ENCODE data around the gene OTOF. TPM values are rescaled to one million over a fixed set of nuclear protein-coding genes. Genes with fewer than 3 reads are reported as not detected.

OTOF gene
- total and polyA plus RNA-seq, 12 donors, result 0.03 to 0.25 (median 0.08) TPM; not detected in 8

GRCh38 chr2:26482211-26483026 is 4.5 kb upstream of the OTOF start:
- H3K27me3 ChIP-seq, result no peaks in the 10 kb centered on the region
- TF ChIP-seq CTCF (IDR thresholded peaks at IDR 0.05), result no peak
- H3K4me3 ChIP-seq, result no peak overlapping the region
- intact Hi-C loops (cut with DNase I), result no loop called here
- peaks cover 3 to 25% (median 14%) of the 10 kb centered on the region in 9 donors for H3K4me1 ChIP-seq
- DNase-seq (no peak), ATAC-seq (no peak)
- WGBS, 2 donors, result 86 to 87% methylated on average over 30 of the region's 30 CpGs
- H3K27ac ChIP-seq, result no peak overlapping the region
- no peaks in the 10 kb centered on the region for H3K9me3 ChIP-seq
- no peaks in the 10 kb centered on the region for H3K36me3 ChIP-seq

DNA sequence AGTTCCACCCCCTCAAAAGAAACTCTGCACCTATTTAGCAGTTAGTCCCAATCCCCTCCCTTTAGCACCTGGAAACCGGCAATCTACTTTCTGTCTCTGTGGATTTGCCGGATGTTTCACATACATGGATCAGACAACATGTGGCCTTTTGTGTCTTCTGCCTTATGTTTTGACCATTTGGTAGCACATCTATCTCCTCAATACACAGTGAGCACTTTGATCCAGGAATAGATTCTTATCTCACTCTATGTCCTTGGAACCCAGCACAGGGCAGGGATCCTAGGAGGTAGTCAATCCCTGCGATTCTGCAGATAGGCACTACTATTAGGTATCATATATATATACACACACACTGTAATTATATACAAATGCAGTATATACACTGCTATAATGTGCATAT is 3.8 kb upstream of the OTOF start:
- no peak for ATAC-seq
- 83 to 94% methylated on average over 3 of the region's 3 CpGs for WGBS, 2 donors
- H3K4me1 ChIP-seq, result peaks cover 3 to 26% (median 14%) of the 10 kb centered on the region in 9 donors

GRCh38 chr2:26480566-26481423 is 2.9 kb upstream of the OTOF start:
- no peak for DNase-seq
- Histone ChIP-seq H3K4me3 (no peak overlapping the region), H3K27ac (no peak overlapping the region), H3K36me3 (no peaks in the 10 kb centered on the region), H3K9me3 (no peaks in the 10 kb centered on the region), H3K27me3 (no peaks in the 10 kb centered on the region), H3K4me1 (peaks cover 3 to 26% (median 14%) of the 10 kb centered on the region in 9 donors)
- 76 to 77% methylated on average over 18 of the region's 18 CpGs for WGBS, 2 donors
- ATAC-seq, result no peak
- TF ChIP-seq CTCF (IDR thresholded peaks at IDR 0.05), result no peak
- intact Hi-C loops (cut with DNase I), result no loop called here

More for the DNA sequence above, 3.8 kb upstream of the OTOF start:
- H3K27ac ChIP-seq, result no peak overlapping the region
- H3K4me3 ChIP-seq, result no peak overlapping the region
- no peaks in the 10 kb centered on the region for H3K27me3 ChIP-seq
- DNase-seq, result no peak
- no peaks in the 10 kb centered on the region for H3K9me3 ChIP-seq
- intact Hi-C loops (cut with DNase I), result no loop called here
- TF ChIP-seq CTCF (IDR thresholded peaks at IDR 0.05), result no peak
- H3K36me3 ChIP-seq, result no peaks in the 10 kb centered on the region

GRCh38 chr2:26479789-26480565 is 2.1 kb upstream of the OTOF start:
- H3K4me3 ChIP-seq, result no peak overlapping the region
- DNase-seq (no peak), ATAC-seq (no peak)
- no peak for TF ChIP-seq CTCF (IDR thresholded peaks at IDR 0.05)
- no peaks in the 10 kb centered on the region for H3K9me3 ChIP-seq
- H3K4me1 ChIP-seq, result peaks cover 3 to 26% (median 14%) of the 10 kb centered on the region in 9 donors
- H3K27me3 ChIP-seq, result no peaks in the 10 kb centered on the region
- no peak overlapping the region for H3K27ac ChIP-seq
- 92 to 93% methylated on average over 21 of the region's 21 CpGs for WGBS, 2 donors
- H3K36me3 ChIP-seq, result no peaks in the 10 kb centered on the region
- intact Hi-C loops (cut with DNase I), result no loop called here
